GM21515 (cell line): ENCODE measurements around the gene MBD3L2B.

Source experiments
- ATAC-seq: cut with Tn5 transposase; IDR thresholded peaks from one replicate; pipeline ENCODE4 v1.9.1; 2021; ENCODE audit not compliant: unreplicated experiment

Gene MBD3L2B

DNA sequence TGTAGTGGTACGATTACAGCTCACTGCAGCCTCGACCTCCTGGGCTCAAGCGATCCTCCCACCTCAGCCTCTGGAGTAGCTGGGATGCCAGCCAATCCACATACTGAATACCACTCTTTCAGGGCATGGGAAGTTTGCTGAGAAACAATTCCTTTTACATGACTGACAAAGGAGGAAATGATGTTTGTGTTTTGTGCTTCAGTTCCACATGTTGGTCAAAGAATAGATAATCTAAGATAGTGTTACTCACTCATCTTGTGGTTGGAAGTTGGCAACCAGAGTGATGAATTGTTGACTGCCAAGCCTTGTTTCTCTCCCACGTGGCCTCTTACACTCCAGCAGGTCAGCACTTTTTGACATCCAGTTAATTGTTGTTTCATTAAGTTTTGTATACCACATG is 7.6 kb downstream of the MBD3L2B start:
- no peak for ATAC-seq

DNA sequence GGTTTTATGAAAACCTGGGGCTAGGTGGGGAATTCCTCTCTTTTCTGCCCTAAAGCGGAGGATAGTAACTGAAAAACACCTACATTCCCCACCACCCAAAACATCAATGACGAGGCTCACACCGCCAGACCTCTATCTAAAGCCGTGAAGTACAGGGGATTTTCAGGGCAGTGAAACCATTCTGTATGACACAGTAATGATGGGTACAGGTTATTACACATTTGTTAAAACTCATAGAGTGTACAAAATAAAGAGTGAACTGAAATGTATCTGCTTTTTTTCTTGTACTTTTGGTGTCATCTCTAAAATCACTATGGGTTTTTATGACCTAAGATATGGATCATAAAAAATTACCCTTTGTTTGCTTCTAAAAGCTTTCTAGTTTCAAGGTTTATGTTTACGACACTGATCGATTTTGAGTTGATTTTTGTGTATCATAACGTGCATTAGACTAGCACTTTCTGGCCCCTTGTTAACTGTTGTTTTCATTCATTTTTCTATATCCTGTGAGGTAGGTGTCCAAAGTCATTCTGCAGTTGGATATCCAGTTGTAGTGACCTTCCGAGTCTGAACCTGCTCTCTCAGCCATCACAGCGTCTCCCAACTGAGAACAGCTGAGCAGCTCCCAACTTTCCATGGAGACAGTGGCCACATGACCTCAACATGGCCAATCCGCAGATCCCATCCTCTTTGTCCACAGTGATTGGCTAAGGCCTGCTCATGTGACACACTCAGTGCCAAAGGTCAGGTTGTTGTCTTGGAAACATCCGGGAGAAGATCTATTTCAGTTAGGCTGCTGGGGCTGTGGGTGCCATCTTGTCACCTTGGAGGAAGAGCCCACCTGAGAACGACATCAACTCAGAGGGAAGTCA is 10.3 kb downstream of the MBD3L2B start:
- ATAC-seq = no peak

DNA sequence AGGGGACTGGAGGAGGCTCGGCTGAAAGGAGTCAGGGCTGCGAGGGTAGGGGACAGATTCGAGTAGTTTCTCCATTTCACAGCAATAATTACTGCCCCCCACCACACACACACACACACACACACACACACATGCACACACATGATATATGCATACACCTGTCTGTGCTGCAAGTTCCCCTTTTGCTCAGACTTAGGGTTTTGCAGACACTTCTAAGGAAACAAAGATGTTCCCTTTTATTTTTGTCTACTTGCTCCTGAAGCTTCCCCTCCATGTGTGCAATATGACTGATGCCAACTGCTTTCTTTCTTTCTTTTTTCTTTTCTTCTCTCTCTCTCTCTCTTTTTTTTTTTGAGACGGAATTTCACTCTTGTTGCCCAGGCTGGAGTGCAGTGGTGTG is 13.4 kb downstream of the MBD3L2B start:
- ATAC-seq = no peak

- no peak for ATAC-seq
Measured at GRCh38 chr19:7006135-7006704, 15.0 kb downstream of the MBD3L2B start.

GRCh38 chr19:7004313-7004931 is 16.8 kb downstream of the MBD3L2B start:
- ATAC-seq = no peak

- no peak for ATAC-seq
Measured at GRCh38 chr19:7000816-7001215, 20.4 kb downstream of the MBD3L2B start.

GRCh38 chr19:7000333-7000732 is 20.9 kb downstream of the MBD3L2B start:
- no peak for ATAC-seq

DNA sequence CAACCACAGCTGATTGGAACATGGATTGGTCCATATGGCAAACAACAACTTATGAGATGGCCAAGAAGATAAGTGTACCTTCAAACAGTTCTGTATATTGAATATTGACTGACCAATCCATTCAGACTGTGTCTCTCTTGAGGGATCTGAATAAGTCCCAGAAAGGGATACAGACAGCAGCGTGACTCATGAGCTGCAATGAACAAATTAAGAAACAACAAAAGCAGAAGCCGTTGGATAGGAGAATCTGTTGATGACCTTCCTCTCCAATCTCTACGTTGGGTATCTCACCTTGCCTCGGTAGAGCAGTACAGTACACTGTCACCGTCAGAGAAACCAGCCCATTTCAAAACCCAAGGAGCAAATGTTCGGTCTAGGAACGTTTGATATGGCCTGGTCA is 21.3 kb downstream of the MBD3L2B start:
- no peak for ATAC-seq

DNA sequence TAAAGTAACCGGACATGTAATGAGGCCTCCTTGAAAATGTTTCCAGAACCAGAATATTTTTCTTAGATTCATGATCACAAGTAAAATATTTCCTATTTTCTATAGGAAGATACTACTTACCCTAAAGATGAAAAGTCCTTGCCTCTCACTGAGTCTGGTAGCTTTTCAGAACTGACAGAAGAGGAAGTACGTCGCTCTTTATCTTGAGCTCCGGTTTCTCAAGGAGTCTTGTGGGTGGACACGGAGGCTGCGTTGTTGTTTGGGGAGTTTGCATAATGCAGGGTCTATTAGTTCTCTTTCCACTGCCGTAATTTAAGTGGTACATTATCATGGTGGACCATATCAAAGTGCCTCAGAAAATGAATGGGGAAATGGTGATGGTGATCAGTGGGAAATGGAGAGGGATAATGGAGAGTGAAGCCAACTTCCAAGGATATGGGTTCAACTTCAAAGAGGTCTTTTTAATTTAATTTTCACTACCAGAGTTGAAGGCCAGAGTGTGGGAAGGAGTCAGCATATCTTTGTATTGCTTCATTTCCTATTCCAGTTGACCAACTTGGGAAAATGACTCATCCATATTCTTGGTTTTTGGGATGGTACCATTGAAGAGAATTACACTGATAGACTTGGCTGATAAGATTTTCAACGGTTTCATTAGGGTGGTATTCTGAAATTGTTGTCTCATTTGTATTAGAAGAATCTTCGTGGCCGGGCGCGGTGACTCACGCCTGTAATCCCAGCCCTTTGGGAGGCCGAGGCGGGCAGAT is 23.4 kb downstream of the MBD3L2B start:
- ATAC-seq = no peak

DNA sequence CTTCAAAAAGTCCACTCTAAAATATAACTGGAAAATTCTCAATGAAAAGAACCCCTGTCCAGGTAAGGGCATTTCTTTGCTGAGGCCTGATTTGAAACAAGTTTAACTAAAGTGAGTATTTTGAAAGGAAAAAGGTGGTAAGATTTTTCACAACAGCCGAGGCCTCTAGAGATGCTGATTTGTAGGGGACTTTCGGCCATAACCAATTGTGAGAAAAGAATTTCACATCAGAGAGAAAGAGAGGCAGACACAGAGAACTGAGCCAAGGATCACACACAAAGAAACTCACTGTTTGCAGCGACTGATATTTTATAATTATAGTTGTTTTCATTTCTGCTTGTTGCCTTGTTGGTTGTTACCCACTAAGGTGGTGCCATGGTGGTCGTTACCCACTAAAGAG is 24.4 kb downstream of the MBD3L2B start:
- no peak for ATAC-seq

DNA sequence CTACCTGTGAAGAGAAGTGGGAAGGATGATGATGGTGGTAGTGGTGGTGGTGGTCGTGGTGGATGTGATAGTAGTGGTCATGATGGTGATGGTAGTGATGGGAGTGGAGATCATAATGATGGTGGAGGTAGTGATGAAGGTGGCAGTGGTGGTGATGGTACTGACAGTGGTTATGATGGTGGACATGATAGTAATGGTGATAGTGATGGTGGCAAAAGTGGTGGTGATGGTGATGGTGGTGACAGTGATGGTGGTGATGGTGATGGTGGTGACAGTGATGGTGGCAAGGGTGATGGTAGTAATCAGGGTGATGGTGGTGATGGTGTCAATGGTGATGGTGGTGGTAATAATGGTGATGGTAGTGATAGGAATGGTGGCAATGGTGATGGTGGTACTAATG is 26.2 kb downstream of the MBD3L2B start:
- no peak for ATAC-seq

- ATAC-seq = no peak
Measured at GRCh38 chr19:6988257-6988656, 33.0 kb downstream of the MBD3L2B start.

DNA sequence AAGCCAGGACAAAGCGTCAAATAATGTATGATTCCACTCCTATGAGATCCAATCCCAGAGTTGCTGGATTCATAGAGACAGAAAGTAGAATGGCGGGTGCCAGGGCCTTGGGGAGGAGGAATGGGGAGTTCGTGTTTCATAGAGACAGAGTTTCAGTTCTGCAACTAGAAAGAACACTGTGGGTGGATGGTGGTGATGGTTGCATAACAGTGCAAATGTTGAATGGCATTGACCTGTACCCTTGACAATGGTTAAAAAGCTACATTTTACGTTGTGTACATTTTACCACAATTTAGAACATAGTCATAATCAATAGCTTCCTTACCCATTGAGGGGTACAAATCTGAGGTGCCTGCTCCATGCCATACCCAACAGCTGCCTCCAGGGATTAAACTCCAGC is 33.4 kb downstream of the MBD3L2B start:
- ATAC-seq = no peak

DNA sequence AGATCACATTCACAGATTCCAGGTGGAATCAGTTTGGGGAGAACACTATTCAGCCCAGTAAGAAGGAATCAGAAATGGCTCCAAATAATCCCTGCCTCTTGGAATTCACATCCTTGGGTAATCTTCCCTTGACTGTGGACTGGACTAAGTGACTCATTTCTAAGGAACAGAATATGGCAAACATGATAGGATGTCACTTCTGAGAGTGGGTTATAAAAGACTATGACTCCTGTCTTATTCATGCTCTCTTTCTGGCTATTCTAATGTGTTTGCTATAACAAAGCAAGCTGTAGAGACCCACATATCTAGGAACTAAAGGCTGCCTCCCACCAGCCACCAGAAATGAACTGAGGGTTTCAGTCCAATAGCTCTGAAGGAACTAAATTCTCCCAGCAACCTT is 37.8 kb downstream of the MBD3L2B start:
- no peak for ATAC-seq

DNA sequence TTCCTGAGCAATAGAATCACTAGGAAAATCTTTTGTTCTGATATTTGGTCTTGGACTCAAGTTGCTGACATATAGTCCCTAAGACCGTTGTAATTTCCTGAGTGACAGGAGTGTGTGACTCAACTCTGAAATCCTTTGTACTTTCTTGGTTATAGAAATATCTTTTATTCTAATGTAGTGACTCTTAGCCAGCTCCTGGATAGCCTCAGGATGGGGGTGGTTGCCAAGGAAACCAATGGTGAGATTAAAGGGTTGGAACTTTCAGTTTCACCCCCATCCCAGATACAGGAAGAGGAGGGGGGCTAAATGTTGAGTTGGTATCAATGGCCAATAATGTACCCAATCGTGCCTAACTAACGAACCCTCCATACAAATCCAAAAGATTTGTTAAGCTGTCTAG is 41.8 kb downstream of the MBD3L2B start:
- no peak for ATAC-seq

DNA sequence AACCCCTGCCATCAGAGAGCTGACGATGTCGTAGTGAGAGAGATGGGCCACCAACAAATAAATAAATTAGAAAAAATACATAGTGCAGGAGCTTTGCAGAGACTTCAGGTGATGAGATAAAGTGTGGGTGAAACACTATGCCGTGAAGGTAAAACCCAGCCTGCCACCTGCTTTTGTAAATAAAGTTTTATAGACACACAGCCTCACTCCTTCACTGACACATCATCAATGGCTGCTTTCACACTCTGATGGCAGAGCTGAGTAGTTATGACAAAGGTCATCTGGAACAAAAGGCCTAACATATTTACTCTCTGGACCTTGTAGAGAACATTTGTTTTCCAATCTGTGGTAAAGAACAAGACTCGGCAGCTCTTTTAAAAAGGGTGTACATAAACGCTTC is 45.0 kb downstream of the MBD3L2B start:
- no peak for ATAC-seq

DNA sequence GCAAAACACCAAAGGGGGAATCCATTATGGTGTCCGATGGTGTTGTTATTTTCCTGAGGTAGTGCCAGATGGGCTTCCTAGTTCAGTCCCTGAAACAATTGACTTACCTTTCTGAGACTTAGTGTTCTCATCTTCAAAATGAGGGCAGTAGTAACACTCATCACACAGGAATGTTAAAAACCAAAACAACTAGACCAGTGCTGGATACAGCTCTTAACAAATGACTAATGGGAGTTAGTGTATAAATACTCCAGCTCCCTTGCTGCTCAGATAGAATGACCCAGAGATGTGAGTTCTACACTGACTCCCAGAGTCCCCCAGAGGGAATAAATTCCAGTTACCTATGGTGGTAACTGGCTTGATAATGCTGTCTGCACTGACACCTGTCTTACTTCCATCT is 49.9 kb downstream of the MBD3L2B start:
- no peak for ATAC-seq

DNA sequence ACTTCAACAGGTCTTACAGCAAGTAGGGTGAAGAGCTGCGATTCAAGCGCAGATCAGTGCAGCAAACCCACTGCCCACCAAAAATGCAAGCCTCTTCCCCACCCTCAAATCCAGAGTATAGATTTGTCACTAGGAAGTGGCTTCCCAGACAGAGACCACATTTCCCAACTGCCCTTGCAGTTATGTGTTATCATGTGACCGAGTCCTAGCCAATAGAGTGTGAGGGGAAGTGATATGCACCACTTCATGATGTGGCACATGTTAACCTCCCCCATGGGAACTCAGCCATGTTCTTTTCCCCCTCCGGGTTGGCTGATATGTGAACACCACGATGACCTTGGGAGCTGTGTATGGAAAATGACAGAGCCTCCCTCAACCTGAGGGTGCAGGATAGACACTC is 50.8 kb downstream of the MBD3L2B start:
- ATAC-seq = no peak

GRCh38 chr19:6970021-6970420 is 51.2 kb downstream of the MBD3L2B start:
- no peak for ATAC-seq

DNA sequence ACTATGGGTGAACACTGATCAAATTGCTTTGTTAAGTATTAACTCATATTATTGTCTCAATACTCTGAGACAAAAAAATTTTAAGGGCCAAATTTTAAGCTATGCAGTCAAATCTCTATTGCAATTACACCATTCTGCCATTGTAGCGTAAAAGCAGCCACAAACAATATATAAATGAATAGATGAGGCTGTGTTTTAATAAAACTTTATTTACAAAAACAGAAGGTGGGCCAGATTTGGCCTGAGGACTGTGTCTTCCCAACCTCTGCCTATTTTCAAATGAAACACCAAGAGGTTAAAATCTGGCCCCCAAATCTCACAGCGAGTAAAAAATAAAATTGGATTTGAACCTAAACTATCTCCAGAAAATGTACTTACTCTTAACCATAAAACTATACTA is 51.7 kb downstream of the MBD3L2B start:
- no peak for ATAC-seq
